Measurements from ENCODE around the gene CSTF1.

- no peak for TF ChIP-seq CTCF (IDR thresholded peaks at IDR 0.05)
- TF ChIP-seq POLR2A (IDR thresholded peaks at IDR 0.05) = no peak
These were observed 36.4 kb downstream of the CSTF1 start for GRCh38 chr20:56428881-56429280.

All from Peyer's patch (tissue), 4 donors.